NT2/D1 (cell line): ENCODE data around the gene ZNF503.
"Not testable (repeated sequence)": the region's sequence is repeated elsewhere in the genome, so short reads cannot be mapped to it uniquely, and the experiment has no call there.

Source experiments
- DNase-seq: peaks from one replicate; pipeline ENCODE4 v3.0.0-alpha.2; 2011; ENCODE audit warnings: low read depth, low spot score
- H3K27me3 ChIP-seq: 2 replicates; pipeline ENCODE4 v1.6.0; 2011; ENCODE audit warnings: mild to moderate bottlenecking; ENCODE audit not compliant: insufficient read length, insufficient read depth
- H3K36me3 ChIP-seq: 2 replicates; pipeline ENCODE4 v1.6.1; 2011; ENCODE audit warnings: mild to moderate bottlenecking, low read length, mixed read lengths; ENCODE audit not compliant: insufficient read depth, insufficient read length
- H3K4me1 ChIP-seq: 2 replicates; pipeline ENCODE4 v1.5.1; 2011; ENCODE audit not compliant: insufficient read depth, insufficient read length
- H3K4me3 ChIP-seq: 2 replicates; pipeline ENCODE4 v1.5.1; 2011; ENCODE audit warnings: low read depth; ENCODE audit not compliant: insufficient read length
- H3K9ac ChIP-seq: 2 replicates; pipeline ENCODE4 v1.6.0; 2011; ENCODE audit warnings: low read depth; ENCODE audit not compliant: insufficient read length
- H3K9me3 ChIP-seq: 2 replicates; pipeline ENCODE4 v1.5.1; 2011; ENCODE audit warnings: mild to moderate bottlenecking, low read length; ENCODE audit not compliant: insufficient read depth
- SUZ12 ChIP-seq: IDR thresholded peaks from 2 replicates; pipeline ENCODE4 v1.6.1; 2011; ENCODE audit not compliant: insufficient read length, insufficient read depth; ENCODE audit errors: extremely low read depth
- YY1 ChIP-seq: IDR thresholded peaks from 2 replicates; pipeline ENCODE4 v1.6.1; 2011; ENCODE audit not compliant: insufficient read length, insufficient read depth
- ZNF274 ChIP-seq: IDR thresholded peaks from 2 replicates; pipeline ENCODE4 v1.6.1; 2011; ENCODE audit warnings: mild to moderate bottlenecking, low read depth, low read length

The ZNF503 gene

DNA sequence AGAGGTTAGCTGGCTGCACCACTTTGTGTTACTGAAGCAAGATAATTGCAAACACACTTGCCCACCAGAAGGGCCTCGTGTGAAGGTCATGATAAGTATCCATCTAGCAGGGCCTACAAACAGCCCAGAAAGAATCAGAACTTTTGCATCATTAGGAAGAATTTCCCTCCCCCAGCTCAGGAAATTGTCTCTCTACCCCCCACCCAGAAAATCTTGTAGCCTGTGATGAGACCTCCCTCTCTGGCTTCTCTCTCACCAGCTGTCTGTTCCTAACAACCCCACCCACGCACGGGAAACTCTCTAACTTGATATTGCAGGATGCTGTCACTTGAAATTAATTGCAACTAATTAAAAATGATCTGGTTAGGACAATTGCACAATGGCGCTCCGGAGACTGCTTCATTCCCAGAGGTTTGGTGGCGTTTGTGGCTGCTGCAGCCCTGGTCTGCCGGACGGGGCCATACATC, 34.5 kb downstream of the ZNF503 start:
- H3K4me1 ChIP-seq = no peaks in the 10 kb centered on the region
- H3K9me3 ChIP-seq = no peaks in the 10 kb centered on the region
- H3K27me3 ChIP-seq = no peaks in the 10 kb centered on the region
- no peak overlapping the region for H3K4me3 ChIP-seq
- H3K36me3 ChIP-seq = no peaks in the 10 kb centered on the region
- no peak for DNase-seq
- TF ChIP-seq ZNF274 = no peak
- TF ChIP-seq YY1 = no peak
- TF ChIP-seq SUZ12 = no peak
- no peak overlapping the region for H3K9ac ChIP-seq

DNA sequence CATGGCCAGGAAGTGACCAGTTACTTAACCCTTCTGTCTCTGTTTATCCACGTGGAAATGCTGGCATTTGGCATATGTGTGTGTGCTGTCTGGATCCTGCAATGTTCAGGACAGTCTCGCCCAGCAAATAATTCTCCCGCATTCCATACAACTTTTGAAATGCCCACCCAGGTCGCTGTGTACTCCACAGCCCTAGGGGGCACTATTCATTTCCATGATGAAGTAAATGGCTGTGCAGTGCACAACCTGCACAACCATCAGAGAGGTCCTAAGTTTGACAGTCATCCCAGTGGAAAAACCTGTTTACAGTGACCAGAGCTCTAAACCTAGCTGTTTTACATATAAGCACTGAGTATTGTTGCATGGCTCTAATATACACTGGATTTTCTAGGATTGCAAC, 38.1 kb downstream of the ZNF503 start:
- Histone ChIP-seq H3K9ac (no peak overlapping the region), H3K4me3 (no peak overlapping the region), H3K27me3 (no peaks in the 10 kb centered on the region), H3K9me3 (no peaks in the 10 kb centered on the region), H3K36me3 (no peaks in the 10 kb centered on the region), H3K4me1 (peaks cover 2% of the 10 kb centered on the region)
- TF ChIP-seq YY1 (no peak), SUZ12 (no peak), ZNF274 (no peak)
- no peak for DNase-seq

DNA sequence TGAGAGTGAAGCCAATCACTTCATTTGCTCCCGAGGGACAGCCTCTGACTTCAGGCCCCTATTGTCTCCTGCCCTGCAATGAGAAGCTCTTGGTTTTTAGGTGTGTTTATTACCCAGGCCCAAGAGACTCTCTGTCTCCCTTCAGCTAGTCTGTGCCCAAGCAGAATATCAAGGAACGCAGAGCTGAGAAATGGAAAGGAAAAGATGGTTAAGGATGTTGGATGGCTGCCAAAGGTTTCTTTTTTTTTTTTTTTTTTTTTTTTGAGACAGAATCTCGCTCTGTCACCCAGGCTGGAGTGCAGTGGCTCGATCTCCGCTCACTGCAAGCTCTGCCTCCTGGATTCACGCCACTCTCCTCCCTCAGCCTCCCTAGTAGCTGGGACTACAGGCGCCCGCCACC, 41.7 kb downstream of the ZNF503 start:
- not testable (repeated sequence) for H3K9me3 ChIP-seq, H3K36me3 ChIP-seq, H3K27me3 ChIP-seq, H3K9ac ChIP-seq, H3K4me3 ChIP-seq, H3K4me1 ChIP-seq, DNase-seq

DNA sequence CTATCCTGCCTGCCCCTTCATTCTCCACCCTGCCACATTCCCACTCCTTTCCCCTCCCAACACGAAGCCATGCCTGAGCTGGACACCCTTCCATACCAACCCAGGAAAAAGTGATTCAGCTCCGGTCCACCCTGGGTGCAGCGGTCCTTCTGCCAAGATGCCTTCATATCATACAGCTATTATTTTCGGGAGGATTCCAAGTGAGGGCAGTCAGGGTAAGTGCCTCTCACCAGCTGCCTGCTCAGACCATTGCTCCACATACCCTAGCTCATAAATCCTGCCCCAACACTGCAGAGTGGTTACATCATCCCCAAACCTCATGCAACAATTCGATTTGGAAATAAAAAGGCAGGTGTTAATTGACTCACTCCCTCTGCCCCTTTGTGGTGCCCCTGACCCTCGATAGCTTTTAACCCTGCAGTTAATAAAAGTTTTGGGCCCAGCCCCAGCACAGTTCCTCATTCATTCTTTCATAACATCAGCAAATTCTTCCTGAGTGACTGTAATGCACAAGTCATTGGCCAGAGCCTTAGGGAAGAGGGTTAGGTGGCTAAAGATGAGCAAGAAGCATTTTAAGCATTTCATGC, 42.6 kb downstream of the ZNF503 start:
- peaks cover 2% of the 10 kb centered on the region for H3K4me1 ChIP-seq
- no peak overlapping the region for H3K9ac ChIP-seq
- no peaks in the 10 kb centered on the region for H3K36me3 ChIP-seq
- DNase-seq = no peak
- TF ChIP-seq ZNF274 (no peak), YY1 (no peak), SUZ12 (no peak)
- H3K9me3 ChIP-seq = no peaks in the 10 kb centered on the region
- no peak overlapping the region for H3K4me3 ChIP-seq
- H3K27me3 ChIP-seq = no peaks in the 10 kb centered on the region

DNA sequence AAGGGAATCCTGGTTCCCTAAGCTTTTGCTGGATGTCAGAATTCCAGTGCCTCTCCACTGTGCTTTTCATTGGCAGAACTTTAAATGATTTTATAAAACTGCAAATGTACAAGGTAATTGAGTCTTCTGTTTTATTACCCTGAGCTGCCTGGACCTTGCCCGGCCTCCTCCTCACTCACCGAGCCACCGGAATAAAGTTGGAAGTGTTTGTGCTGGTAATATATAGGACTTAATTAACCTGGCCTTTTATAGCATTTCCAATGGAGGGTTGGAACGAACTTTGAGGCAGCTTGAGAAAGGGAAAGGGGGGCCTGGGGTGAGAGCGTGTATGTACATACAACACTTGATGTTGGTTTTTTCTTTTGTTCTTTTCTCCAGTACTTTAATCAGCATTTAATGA, 43.4 kb downstream of the ZNF503 start:
- peaks cover 2% of the 10 kb centered on the region for H3K4me1 ChIP-seq
- no peaks in the 10 kb centered on the region for H3K36me3 ChIP-seq
- DNase-seq = no peak
- no peak overlapping the region for H3K9ac ChIP-seq
- H3K9me3 ChIP-seq = no peaks in the 10 kb centered on the region
- H3K27me3 ChIP-seq = no peaks in the 10 kb centered on the region
- H3K4me3 ChIP-seq = no peak overlapping the region
- TF ChIP-seq SUZ12 (no peak), ZNF274 (no peak), YY1 (no peak)

DNA sequence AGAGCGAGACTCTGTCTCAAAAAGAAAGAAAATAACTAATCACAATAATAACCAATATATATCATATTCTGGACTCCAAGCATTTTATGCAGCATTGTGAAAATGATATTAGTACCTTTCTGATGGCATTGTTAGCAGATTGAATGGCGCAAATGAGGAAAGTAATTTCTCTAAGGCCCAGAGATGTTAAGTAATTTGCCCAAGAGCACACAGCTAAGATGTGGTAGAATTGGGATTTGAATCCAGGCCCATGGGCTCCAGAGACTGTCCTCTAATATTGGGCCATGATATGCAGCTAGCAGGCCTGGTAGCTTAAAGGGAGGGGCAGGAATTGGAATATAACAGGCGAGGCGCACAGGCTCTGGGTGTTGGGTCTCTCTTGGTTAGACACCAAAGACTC, 44.1 kb downstream of the ZNF503 start:
- no peaks in the 10 kb centered on the region for H3K9me3 ChIP-seq
- H3K9ac ChIP-seq = no peak overlapping the region
- no peaks in the 10 kb centered on the region for H3K27me3 ChIP-seq
- no peak for DNase-seq
- no peak overlapping the region for H3K4me3 ChIP-seq
- H3K4me1 ChIP-seq = peaks cover 2% of the 10 kb centered on the region
- TF ChIP-seq SUZ12 = no peak
- TF ChIP-seq YY1 = no peak
- TF ChIP-seq ZNF274 = no peak
- H3K36me3 ChIP-seq = no peaks in the 10 kb centered on the region

DNA sequence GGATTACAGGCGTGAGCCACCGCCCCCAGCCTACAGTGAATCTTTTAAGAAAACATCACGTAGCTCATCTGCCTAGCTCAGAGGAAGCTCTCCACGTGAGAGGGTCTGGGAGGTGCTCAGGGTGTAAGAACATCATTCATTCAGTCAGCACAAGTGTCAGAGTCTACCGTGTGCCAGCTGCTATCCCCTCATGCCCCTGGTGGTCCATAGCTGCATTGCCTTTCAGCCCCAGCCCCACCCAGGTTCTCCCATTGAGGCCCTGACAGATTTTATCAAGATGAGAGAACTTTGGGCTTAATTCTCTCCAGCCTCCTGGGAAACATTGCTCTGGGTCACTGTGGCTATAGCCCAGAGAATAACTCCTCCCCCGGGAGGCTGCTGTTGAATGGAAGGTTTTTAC, 45.1 kb downstream of the ZNF503 start:
- peaks cover 2% of the 10 kb centered on the region for H3K4me1 ChIP-seq
- no peak for DNase-seq
- no peak overlapping the region for H3K9ac ChIP-seq
- no peaks in the 10 kb centered on the region for H3K36me3 ChIP-seq
- no peaks in the 10 kb centered on the region for H3K9me3 ChIP-seq
- no peak overlapping the region for H3K4me3 ChIP-seq
- TF ChIP-seq YY1 = no peak
- TF ChIP-seq ZNF274 = no peak
- no peak for TF ChIP-seq SUZ12
- H3K27me3 ChIP-seq = no peaks in the 10 kb centered on the region

DNA sequence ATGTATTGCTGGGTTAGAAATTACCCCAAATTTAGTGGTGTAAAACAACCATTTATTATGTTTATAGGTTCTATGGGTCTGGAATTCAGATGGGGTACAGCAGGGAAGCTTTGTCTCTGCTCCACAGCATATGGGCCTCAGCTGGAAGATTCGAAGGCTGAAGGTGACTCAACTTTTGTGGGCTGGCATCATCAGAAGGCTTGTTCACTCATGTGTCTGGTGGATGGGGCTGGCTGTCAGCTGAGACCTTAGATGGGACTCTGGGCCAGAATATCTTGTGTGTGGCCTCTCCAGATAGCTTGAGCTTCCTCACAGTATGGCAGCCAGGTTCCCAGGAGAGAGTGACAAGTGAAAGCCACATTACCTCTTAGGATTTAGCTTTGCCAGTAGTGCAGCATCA, 45.9 kb downstream of the ZNF503 start:
- no peak for DNase-seq
- Histone ChIP-seq H3K9ac (no peak overlapping the region), H3K27me3 (no peaks in the 10 kb centered on the region), H3K4me3 (no peak overlapping the region), H3K9me3 (no peaks in the 10 kb centered on the region), H3K4me1 (peaks cover 2% of the 10 kb centered on the region), H3K36me3 (no peaks in the 10 kb centered on the region)
- TF ChIP-seq YY1 (no peak), SUZ12 (no peak), ZNF274 (no peak)

DNA sequence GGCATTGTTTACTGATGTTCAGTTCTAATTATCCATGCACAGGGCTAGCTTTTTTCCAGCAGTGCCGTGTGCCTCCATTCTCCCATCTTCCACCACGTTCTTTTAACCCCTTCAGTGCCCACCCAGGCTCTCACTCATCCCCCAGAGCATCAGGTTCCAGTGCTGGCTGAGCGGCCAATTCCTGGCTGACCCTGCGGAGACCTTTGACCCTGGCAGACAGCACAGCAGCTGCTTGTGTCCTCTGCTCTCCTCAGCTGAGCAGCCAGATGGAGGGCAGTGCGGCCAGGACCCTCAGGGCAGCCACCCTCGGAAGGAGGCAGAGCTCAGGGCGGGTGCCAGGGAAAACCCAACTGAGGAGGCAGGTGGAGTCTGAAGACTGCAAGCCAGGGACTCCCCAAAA, 48.4 kb downstream of the ZNF503 start:
- no peak for DNase-seq
- TF ChIP-seq YY1 = no peak
- no peak for TF ChIP-seq ZNF274
- no peak for TF ChIP-seq SUZ12
- H3K36me3 ChIP-seq = no peaks in the 10 kb centered on the region
- no peaks in the 10 kb centered on the region for H3K9me3 ChIP-seq
- no peaks in the 10 kb centered on the region for H3K4me1 ChIP-seq
- H3K9ac ChIP-seq = no peak overlapping the region
- H3K4me3 ChIP-seq = no peak overlapping the region
- H3K27me3 ChIP-seq = no peaks in the 10 kb centered on the region
